Neutrophil (primary cell): Measurements from ENCODE around the gene SETBP1.

Experiments
- H3K27ac ChIP-seq: fragments of 200-600 bp; sonication (generic); 2 replicates; pipeline ENCODE4 v1.5.1; 2016; ENCODE audit warnings: mild to moderate bottlenecking, moderate library complexity
- H3K27me3 ChIP-seq: fragments of 200-600 bp; sonication (generic); 2 replicates; pipeline ENCODE4 v1.6.0; 2016; ENCODE audit warnings: mild to moderate bottlenecking
- H3K36me3 ChIP-seq: fragments of 200-600 bp; sonication (generic); 2 replicates; pipeline ENCODE4 v1.5.1; 2017
- H3K4me1 ChIP-seq, 2 experiments: fragments of 200-600 bp in 1 of 2; sonication (generic) in 1 of 2; 1 replicate in 1 of 2; 2 replicates in 1 of 2; pipeline versions ENCODE4 v1.5.1 to v1.6.1; 2013 to 2016; ENCODE audit warnings: low read depth in 1 of 2, low read length in 1 of 2, mild to moderate bottlenecking in 1 of 2, moderate library complexity in 1 of 2; ENCODE audit not compliant: control insufficient read depth in 1 of 2, insufficient read depth in 1 of 2
- H3K4me3 ChIP-seq, 2 experiments: fragments of 200-600 bp in 1 of 2; sonication (generic) in 1 of 2; 1 replicate in 1 of 2; 2 replicates in 1 of 2; pipeline ENCODE4 v1.5.1; 2013 to 2016; ENCODE audit warnings: low read depth in 1 of 2, low read length in 1 of 2, mild to moderate bottlenecking in 1 of 2, moderate library complexity in 1 of 2
- H3K9me3 ChIP-seq: fragments of 200-600 bp; sonication (generic); 2 replicates; pipeline ENCODE4 v1.5.1; 2016
- TF ChIP-seq, protein P1 (sequence below): fragments of 200-600 bp; sonication (generic); IDR thresholded peaks from 2 replicates; pipeline ENCODE4 v1.5.1; 2016; ENCODE audit warnings: antibody characterized with exemption

SETBP1 gene

DNA sequence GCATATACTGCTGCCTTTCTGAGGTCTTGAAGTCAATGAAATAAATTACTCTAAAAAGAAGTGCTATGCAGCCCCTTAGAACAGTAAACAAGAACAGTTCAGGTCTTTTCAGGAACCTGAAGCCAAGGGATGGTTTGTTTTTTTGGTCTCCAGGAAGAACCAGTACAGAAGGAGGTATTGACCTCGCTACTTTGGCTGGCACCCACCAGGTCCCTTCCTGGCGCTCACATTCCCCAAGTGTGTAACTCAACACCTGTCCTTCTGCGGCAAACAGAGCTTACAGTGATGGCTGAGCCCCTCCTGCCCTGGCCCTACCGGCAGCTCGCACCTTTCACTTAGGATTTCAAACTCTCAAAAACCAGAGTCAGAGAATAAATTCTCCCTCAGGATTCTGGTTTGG lies 51.9 kb downstream of the SETBP1 start:
- Histone ChIP-seq H3K4me1 (peaks cover 18 to 28% of the 10 kb centered on the region in 2 experiments), H3K9me3 (no peaks in the 10 kb centered on the region), H3K27me3 (peaks cover 51% of the 10 kb centered on the region), H3K36me3 (no peaks in the 10 kb centered on the region), H3K4me3 (no peak overlapping the region), H3K27ac (no peak overlapping the region)
- TF ChIP-seq, protein P1, sequence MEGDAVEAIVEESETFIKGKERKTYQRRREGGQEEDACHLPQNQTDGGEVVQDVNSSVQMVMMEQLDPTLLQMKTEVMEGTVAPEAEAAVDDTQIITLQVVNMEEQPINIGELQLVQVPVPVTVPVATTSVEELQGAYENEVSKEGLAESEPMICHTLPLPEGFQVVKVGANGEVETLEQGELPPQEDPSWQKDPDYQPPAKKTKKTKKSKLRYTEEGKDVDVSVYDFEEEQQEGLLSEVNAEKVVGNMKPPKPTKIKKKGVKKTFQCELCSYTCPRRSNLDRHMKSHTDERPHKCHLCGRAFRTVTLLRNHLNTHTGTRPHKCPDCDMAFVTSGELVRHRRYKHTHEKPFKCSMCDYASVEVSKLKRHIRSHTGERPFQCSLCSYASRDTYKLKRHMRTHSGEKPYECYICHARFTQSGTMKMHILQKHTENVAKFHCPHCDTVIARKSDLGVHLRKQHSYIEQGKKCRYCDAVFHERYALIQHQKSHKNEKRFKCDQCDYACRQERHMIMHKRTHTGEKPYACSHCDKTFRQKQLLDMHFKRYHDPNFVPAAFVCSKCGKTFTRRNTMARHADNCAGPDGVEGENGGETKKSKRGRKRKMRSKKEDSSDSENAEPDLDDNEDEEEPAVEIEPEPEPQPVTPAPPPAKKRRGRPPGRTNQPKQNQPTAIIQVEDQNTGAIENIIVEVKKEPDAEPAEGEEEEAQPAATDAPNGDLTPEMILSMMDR: no peak

DNA sequence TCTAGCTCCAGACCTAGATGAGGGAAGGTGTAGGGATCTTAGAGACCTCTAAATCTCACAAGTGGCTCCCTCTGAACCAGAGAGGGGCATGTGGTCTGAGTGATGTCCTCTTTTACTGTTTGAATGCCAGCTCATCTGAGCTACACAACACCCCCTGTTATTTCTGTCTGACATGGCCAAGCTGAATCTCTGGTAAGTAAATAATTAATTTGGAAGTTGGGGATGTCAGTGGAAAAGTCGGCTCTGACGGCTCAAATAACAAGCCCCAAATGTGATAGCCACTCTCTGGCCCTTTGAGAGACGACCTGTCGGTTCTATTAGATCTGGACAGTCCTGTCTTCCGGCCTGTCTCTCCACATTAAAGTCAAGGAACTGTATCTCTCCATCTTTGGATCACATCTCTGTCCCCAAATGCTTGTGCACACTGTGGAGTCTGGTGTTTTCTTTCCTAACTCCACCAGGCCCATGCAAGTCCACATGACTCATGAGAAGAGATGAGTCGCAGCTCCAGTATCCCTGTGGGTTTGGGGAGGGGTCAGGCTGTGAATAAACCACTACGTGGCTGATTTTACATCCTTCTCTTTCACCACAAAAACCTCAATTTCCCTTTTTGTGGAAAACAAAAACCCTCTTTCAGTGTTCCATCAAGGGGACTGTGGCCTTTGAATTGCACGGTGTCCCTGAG lies 52.5 kb downstream of the SETBP1 start:
- Histone ChIP-seq H3K4me3 (no peak overlapping the region), H3K27ac (no peak overlapping the region), H3K9me3 (no peaks in the 10 kb centered on the region), H3K27me3 (peaks cover 45% of the 10 kb centered on the region), H3K36me3 (no peaks in the 10 kb centered on the region), H3K4me1 (peaks cover 18 to 28% of the 10 kb centered on the region in 2 experiments)
- TF ChIP-seq, protein P1: no peak

DNA sequence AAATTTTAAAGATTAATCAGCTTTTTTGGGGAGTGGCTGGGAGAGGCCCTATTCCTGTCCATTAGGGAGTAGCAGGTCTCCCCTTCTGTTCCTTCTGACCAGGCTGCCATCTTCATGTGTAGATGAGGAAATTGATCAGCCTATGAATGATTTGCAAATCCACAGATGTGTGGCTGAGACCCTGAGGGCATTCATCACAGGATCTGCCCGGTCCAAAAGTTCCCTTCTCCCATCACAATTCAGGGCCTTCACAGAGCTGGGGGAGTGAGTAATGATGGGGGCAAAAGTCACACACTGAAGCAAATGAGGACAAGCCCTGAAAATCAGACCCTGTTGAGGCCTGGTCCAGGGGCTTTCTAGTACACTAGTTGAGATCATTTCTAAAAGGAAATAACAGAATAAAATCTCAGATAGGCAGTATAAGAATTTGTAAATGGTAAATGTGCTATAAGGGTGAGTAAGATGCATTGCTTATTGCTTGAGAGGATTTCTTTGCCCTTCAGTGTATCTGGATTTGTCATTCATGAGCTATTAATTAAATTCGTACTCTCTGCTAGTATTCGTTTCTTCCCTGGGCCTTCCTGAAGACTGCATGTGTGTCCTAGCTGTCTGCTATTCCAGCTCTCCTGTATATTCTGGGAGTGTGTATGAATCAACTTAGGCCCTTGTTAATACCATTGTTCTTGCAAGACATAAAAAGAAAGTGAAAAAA lies 53.2 kb downstream of the SETBP1 start:
- H3K27me3 ChIP-seq: peaks cover 39% of the 10 kb centered on the region
- TF ChIP-seq, protein P1: no peak
- no peak overlapping the region for H3K4me3 ChIP-seq
- peaks cover 18 to 28% of the 10 kb centered on the region in 2 experiments for H3K4me1 ChIP-seq
- no peaks in the 10 kb centered on the region for H3K9me3 ChIP-seq
- no peak overlapping the region for H3K27ac ChIP-seq
- no peaks in the 10 kb centered on the region for H3K36me3 ChIP-seq

DNA sequence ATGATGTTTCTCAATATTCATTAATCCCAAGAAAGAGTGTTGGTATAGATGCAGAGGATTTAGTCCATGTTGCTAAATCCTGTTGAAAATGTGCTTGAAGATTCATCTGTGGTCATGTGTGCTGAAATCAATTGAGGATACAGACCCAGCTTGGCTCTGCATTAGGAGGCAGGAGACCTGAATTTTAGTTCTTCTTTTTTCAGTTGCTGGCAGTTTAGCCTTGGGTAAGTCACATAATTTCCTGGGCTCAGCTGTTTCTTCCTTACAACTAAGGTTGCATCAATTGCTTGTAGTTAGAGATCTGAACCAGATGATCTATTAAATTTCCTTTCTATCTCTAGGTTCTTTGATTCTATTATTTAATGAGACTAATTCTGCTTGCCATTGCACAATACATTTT lies 54.4 kb downstream of the SETBP1 start:
- Histone ChIP-seq H3K27me3 (peaks cover 39% of the 10 kb centered on the region), H3K4me1 (peaks cover 18 to 28% of the 10 kb centered on the region in 2 experiments), H3K36me3 (no peaks in the 10 kb centered on the region), H3K4me3 (no peak overlapping the region), H3K27ac (no peak overlapping the region), H3K9me3 (no peaks in the 10 kb centered on the region)
- TF ChIP-seq, protein P1: no peak

DNA sequence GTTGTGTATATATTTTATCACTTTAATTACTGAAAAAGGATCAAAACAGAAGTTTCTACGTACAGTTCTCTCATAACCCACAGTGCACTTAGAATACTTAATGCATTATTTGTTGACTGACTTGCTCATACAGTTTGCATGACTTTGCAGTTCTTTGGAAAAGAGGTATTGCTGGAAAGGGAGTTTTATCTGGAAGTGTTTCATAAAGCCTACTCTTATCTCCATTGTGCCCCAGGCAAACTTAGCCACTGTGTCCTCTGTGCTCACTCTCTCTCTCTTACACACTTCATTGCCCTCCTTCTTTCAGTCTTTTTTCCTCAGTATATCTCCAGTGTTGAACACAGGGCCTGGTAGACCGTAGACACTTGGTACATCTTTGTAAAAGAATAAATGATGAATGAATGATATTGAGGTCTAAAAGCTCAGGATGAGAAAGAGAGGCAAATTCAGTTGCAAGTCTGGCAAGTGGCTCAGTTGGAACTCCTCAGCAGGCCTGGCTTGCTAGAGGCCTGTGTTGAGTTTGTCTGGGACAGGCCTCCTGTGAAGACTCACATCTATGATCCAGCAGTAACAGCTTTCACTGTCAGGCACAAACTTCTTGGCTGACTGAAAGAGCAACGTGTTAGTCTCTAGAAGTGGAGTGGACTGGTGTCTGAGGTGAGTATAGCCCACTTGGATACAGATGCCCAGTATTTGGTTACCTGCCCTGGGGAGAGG lies 56.1 kb downstream of the SETBP1 start:
- Histone ChIP-seq H3K36me3 (no peaks in the 10 kb centered on the region), H3K27me3 (peaks cover 37% of the 10 kb centered on the region), H3K9me3 (no peaks in the 10 kb centered on the region), H3K4me1 (peaks cover 18 to 28% of the 10 kb centered on the region in 2 experiments), H3K27ac (no peak overlapping the region), H3K4me3 (no peak overlapping the region)
- TF ChIP-seq, protein P1: no peak
